GM18505 (cell line): ENCODE data around the gene ITPR3.

Source experiments
- ATAC-seq: cut with Tn5 transposase; IDR thresholded peaks from one replicate; pipeline ENCODE4 v1.9.1; 2021; ENCODE audit not compliant: unreplicated experiment
- POLR2A ChIP-seq: IDR thresholded peaks from 4 replicates; pipeline ENCODE4 v1.6.1; 2011; ENCODE audit warnings: borderline replicate concordance; ENCODE audit not compliant: insufficient read depth, insufficient read length; ENCODE audit errors: extremely low read depth

ITPR3 gene

GRCh38 chr6:33731751-33732282 is 110.7 kb downstream of the ITPR3 start:
- TF ChIP-seq POLR2A: no peak
- ATAC-seq: no peak

GRCh38 chr6:33732385-33732784 is 111.3 kb downstream of the ITPR3 start:
- ATAC-seq: no peak
- TF ChIP-seq POLR2A: no peak

- no peak for TF ChIP-seq POLR2A
- ATAC-seq: no peak
Measured at GRCh38 chr6:33732817-33733708, 111.9 kb downstream of the ITPR3 start.

GRCh38 chr6:33733709-33734007 is 112.5 kb downstream of the ITPR3 start:
- ATAC-seq: no peak
- no peak for TF ChIP-seq POLR2A

GRCh38 chr6:33735216-33735615 is 114.1 kb downstream of the ITPR3 start:
- no peak for ATAC-seq
- no peak for TF ChIP-seq POLR2A

GRCh38 chr6:33737267-33738026 is 116.3 kb downstream of the ITPR3 start:
- ATAC-seq: no peak
- no peak for TF ChIP-seq POLR2A

GRCh38 chr6:33738153-33738552 is 117.0 kb downstream of the ITPR3 start:
- no peak for TF ChIP-seq POLR2A
- no peak for ATAC-seq

GRCh38 chr6:33738879-33739278 is 117.8 kb downstream of the ITPR3 start:
- no peak for TF ChIP-seq POLR2A
- no peak for ATAC-seq

GRCh38 chr6:33739571-33739970 is 118.4 kb downstream of the ITPR3 start:
- TF ChIP-seq POLR2A: no peak
- ATAC-seq: no peak

- no peak for TF ChIP-seq POLR2A
- ATAC-seq: no peak
Measured at GRCh38 chr6:33740204-33740608, 119.1 kb downstream of the ITPR3 start.

GRCh38 chr6:33740794-33741193 is 119.7 kb downstream of the ITPR3 start:
- no peak for TF ChIP-seq POLR2A
- ATAC-seq: no peak

GRCh38 chr6:33742092-33742491 is 121.0 kb downstream of the ITPR3 start:
- no peak for ATAC-seq

GRCh38 chr6:33742837-33743236 is 121.7 kb downstream of the ITPR3 start:
- no peak for ATAC-seq

More at GRCh38 chr6:33742092-33742491, 121.0 kb downstream of the ITPR3 start:
- TF ChIP-seq POLR2A: no peak

More at GRCh38 chr6:33742837-33743236, 121.7 kb downstream of the ITPR3 start:
- no peak for TF ChIP-seq POLR2A
